Activated T-cell treated with anti-CD3 and anti-CD28 coated beads, Interleukin-2, amount 50 U/mL, for 48 hours (primary cell): ENCODE results near the gene CCRL2.
"Not testable (repeated sequence)": the region's sequence is repeated elsewhere in the genome, so short reads cannot be mapped to it uniquely, and the experiment has no call there.

Source experiments
- DNase-seq, 2 experiments: peaks; one replicate each; pipeline ENCODE4 v3.0.0-alpha.2; 2020

CCRL2 gene

GRCh38 chr3:46380471-46381221 is 26.4 kb upstream of the CCRL2 start:
- no peak for DNase-seq

DNA sequence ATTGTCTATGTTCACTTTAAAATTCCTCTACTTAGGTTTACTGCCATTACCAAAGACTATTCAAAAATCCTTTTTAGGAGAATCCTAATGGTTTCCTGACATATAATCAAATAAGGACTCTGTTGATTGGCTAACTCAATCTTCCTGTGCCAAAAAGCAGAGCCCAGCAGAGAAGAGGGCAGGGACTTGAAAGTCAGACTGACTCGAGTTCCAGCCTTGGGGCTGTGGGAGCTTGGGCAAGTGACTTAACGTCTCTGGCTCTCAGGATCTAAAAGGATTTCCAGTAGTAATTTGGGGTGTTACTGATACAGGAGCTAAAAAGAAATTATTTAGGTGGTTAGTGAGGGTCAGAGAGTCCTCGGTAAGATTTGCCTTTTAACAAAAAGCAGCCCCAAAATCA is 25.4 kb upstream of the CCRL2 start:
- no peak for DNase-seq

DNA sequence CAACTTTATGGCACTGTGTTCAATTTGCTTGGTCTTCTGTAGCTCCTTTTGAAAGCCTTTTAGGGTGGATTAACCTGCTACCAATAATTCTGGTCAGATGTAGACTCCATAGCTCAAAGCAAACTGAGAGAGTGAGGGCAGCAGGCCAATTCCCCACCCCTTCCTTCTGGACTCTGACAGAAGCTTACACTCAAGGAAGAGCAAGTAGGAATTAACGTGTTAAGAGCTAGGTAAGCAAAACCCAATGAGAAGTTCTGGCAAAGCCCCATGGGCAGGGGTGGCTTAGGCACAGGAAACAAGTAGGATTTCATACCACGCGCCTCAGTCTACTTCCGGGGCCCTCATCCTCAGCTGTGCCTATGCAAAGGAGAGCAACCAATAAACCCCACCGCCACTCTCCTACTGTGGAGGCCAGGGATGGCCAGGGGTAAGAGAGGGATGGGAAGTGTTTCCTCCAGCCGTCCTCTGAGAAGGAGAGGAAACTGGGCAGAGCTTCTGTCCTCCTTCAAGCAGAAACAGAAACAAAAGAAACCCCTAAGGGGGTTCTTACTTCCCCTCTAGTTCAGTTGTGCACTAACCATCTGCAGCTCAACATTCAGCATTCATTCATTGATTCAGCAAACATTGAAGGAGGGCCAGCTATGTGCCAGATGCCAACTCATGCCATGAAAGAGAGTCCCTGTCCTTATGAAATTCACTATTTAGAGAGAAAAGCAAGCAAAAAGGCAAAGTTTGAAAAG is 23.7 kb upstream of the CCRL2 start:
- no peak for DNase-seq

DNA sequence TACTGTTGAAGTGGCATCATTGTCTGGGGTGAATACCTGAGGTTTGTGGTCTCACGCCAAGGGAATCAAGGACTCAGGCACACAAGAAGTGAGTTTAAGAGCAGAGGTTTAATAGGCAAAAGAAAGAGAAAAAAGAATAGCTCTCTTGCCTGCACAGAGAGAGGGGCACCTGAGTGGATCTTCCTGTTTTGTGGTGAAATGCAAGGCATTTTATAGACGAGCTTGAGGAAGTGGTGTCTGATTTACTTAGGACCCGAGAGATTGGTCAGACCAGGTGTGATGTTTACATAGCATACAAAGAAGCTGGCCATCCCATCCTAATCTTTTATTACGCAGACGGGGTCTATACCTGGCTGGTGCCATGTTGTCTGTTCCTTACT is 23.1 kb upstream of the CCRL2 start:
- no peak for DNase-seq

DNA sequence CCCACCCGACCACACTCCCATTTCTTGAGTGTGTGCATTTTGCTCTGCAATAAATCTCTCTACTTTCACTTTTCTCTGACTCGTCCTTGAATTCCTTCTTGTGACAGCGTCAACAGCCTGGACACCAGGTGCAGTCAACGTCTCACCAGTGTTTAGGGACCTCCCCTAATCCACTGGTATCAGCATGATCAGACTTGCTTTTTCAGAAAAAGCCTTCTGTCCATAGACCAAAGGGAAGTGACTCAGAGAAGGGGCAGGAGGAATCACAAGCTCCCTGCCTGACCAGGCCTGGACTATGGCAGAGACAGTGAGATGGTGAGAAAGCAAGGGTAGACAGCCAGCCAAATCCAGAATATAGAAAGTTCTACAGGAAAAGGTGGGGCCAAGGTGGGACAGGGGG is 20.9 kb upstream of the CCRL2 start:
- DNase-seq, result no peak

DNA sequence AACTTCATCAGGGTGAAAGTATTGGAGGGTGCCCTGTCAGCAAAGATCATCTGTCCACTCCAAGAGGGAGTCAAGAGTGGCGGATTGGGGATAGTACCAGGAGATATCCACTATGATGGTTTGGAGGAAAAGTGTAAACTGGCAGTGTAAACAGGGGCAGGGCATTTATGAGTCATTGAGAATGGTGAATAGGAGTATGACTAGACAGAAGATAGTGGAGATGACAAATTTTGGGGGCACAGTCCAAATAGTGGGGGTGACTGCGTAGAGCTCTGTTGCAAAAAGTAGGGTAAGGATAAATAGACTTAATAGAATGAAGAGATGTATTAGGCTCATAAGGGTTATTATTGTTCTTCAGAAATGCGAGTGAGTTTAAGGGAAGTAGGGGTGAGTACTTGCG is 18.2 kb upstream of the CCRL2 start:
- DNase-seq, result not testable (repeated sequence)

DNA sequence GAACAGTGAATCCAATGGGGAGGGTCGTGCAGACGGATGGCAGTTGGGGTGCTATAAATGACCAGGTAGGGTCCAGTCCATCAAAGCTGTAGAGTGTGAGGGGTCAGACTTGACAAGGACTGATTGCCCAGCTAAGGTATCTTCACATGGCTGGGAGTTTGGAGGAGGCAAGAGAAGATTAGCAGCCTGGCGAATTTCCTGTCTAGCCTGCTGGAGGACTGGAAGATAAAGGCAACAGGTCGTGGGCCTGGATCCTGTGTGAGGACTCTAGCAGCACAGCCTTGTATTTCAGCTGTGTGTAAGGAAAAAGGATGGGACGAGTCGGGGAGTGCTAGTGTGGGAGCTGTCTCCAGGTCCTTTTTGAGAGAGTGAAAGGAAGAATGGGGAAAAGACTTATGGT is 17.8 kb upstream of the CCRL2 start:
- no peak for DNase-seq

- DNase-seq, result not testable (repeated sequence)
Observed at GRCh38 chr3:46391526-46391925, 15.5 kb upstream of the CCRL2 start.

GRCh38 chr3:46393011-46393410 is 14.0 kb upstream of the CCRL2 start:
- no peak for DNase-seq

GRCh38 chr3:46393554-46394434 is 13.3 kb upstream of the CCRL2 start:
- no peak for DNase-seq

- no peak for DNase-seq
Observed at GRCh38 chr3:46395210-46395661, 11.8 kb upstream of the CCRL2 start.

DNA sequence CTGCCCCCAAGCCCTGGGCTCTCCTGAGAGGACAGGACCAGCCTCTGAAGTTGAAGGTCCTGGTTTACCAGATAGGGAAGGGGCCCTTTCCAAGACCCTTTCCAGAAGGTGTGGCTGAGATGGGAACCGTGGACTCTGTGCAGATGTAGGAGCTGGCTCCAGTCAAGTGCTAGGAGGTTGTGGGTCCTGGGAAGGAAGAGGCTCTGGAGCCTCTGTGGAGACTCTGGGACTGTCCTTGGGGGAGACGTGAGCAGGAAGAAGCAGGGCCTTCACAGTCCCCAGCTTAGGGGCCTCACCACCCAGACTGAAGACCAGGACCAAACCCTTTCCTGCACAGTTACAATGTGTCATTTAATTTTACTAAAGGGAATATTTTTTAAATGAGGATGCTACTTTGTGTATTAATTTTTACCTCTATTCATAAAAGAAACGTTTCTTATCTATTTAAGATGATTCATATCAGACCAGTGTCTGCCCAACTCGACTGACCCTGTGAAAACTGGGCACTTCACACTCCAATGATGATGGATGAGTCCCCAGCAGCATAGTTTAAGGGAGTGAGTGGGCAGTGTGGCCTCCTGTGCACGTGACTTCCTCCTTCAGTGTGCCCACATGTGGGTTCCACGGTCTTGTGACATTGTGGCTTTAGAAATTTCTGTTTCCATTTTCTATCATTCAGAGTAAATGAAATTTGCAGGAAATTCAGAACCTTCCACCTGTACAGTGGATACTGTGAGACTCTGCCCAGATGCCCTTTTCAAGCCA is 11.1 kb upstream of the CCRL2 start:
- no peak for DNase-seq

DNA sequence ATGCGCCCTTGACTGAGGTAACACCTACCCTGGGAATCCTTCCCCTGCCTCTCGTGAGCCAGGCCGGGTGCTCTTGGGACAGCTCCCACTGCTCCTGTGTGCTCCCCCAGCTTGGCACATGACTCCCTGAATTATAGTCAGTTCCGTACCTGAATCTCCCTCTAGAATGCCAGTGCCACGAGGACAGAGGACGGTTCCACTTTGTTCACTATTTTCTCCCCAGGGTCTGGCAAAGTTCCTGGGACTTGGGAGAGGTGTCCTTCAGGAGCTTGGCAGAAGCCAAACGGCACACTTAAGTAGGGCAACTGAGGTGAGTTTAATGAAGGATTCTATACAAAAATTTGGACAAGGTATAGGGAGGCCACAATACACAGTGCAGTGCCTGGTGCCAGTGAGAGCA is 9.9 kb upstream of the CCRL2 start:
- no peak for DNase-seq

- DNase-seq, result no peak
Observed at GRCh38 chr3:46398186-46398955, 8.7 kb upstream of the CCRL2 start.

- DNase-seq, result no peak
Observed at GRCh38 chr3:46399098-46399497, 8.0 kb upstream of the CCRL2 start.

DNA sequence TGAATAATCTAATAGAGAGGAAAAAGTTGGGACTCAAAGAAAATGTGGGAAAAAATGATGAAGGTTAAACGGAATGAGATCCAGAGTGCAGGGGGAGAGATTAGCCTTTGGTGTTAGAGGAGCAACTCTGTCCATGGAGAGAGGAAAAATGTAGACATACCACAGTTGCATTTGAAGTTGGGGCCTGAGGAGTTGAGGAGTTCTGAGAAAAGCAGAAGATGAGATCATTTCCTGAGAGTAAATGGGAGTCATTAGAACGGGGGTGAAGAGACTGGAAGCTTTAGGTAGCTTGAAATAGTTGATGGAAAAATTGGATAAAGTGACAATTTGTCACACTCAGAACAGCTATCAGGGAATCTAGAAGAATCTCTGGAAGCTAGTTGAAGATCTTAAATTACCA is 7.5 kb upstream of the CCRL2 start:
- DNase-seq, result no peak

DNA sequence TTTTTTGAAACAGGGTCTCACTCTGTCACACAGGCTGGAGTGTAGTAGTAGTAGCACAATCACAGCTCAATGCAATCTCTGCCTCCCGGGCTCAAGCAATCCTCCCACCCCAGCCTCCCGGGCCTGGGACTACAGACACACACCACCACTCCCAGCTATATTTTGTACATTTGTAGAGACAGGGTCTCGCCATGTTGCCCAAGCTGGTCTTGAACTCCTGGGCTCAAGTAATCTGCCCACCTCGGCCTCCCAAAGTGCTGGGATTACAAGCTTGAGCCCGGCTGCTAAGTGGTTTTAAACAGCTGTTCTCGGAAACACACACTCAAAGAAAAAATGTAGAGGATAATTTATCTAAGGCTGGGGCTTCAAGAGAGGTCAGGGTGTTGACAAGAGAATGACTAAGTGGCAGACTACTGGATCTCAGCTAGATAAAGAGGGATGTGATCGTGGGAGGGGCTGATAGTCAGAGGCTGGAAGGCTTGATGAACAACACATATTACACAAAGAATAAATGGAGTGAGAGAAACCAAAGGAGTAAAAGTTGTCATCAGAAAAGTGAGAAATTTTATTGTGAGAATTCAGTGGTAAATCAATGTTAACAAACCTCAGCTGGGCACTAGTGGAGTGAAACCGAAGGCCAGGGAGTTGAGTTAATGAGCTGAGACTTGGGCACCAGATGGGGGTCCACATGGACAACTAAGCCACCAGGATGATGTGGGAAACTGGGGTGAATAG is 6.9 kb upstream of the CCRL2 start:
- no peak for DNase-seq

DNA sequence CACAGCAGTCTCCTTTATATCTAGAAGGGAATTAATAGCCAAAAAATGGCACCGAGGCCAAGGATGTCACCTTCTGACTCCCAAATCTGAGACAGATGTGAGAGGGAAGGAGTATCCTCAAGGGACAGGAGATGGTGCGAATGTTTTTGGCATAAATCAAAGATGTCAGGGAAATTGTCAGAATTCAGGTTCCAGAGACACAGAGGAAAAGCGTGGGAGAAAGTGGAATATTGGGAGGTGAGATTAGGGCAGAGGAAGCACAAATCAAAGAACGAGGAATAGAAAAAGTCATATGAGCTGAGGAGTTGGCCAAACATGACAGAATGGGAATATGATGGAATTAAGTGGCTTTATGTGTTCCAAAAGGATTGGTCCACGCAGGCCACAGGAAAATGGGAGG is 6.2 kb upstream of the CCRL2 start:
- DNase-seq, result no peak

GRCh38 chr3:46401579-46401978 is 5.5 kb upstream of the CCRL2 start:
- DNase-seq, result no peak

DNA sequence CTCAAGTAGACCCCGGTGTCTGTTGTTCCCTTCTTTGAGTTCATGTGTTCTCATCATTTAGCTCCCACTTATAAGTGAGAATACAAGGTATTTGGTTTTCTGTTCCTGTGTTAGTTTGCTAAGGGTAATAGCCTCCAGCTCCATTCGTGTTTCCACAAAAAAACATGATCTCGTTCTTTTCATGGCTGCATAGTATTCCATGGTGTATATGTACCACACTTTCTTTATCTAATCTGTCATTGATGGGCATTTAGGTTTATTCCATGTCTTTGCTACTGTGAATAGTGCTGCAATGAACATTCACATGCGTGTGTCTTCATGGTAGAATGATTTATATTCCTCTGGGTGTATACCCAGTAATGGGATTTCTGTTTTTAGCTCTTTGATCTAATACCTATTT is 4.2 kb upstream of the CCRL2 start:
- DNase-seq, result not testable (repeated sequence)
